Activated B cell treated with CpG ODN at 0.5 μM for 24 hours (primary cell): Measurements from ENCODE around the gene ANGPTL4. TPM values are rescaled to one million over a fixed set of nuclear protein-coding genes. Genes with fewer than 3 reads are reported as not detected.
"Not testable (repeated sequence)": the region's sequence is repeated elsewhere in the genome, so short reads cannot be mapped to it uniquely, and the experiment has no call there.

Source experiments
- ATAC-seq: fragments of 200-7000 bp; cut with Tn5 transposase; one replicate; pipeline ENCODE4 v1.10.0; 2021; ENCODE audit warnings: low read depth, mild to moderate bottlenecking, moderate library complexity
- CTCF ChIA-PET: fragments of 350-600 bp; sonication (Branson Sonifier 250); formaldehyde crosslinking; loops from one replicate; lab custom pipeline; 2021; ENCODE audit warnings: antibody characterized with exemption; lab: Charles Lee
- POLR2A ChIA-PET: fragments of 350-600 bp; sonication (Branson Sonifier 250); formaldehyde crosslinking; loops from one replicate; lab custom pipeline; 2021; ENCODE audit warnings: antibody characterized with exemption; lab: Charles Lee
- DNase-seq: peaks from one replicate; pipeline ENCODE4 v3.0.0; 2022
- H3K27ac Mint-ChIP-seq: one replicate; pipeline ENCODE4 v1.8.0; 2020; ENCODE audit warnings: mixed read lengths
- H3K27me3 Mint-ChIP-seq: one replicate; pipeline ENCODE4 v1.8.0; 2021; ENCODE audit warnings: mixed read lengths
- H3K36me3 Mint-ChIP-seq: one replicate; pipeline ENCODE4 v1.8.0; 2021; ENCODE audit warnings: low read depth, mixed read lengths
- H3K4me1 Mint-ChIP-seq: one replicate; pipeline ENCODE4 v1.8.0; 2021; ENCODE audit warnings: mixed read lengths
- H3K4me3 Mint-ChIP-seq: one replicate; pipeline ENCODE4 v1.8.0; 2020; ENCODE audit warnings: mild to moderate bottlenecking, mixed read lengths
- H3K9me3 Mint-ChIP-seq: one replicate; pipeline ENCODE4 v1.8.0; 2020; ENCODE audit warnings: mixed read lengths
- intact Hi-C: fragments of 100-400 bp; cut with micrococcal nuclease; formaldehyde crosslinking; loops from one replicate; pipeline ENCODE4 v1.15.1; 2024
- total RNA-seq: library from RNA; stranded (reverse); gene quantifications from 2 replicates; pipeline ENCODE4 v1.2.3, GENCODE V29; 2022
- TF ChIP-seq, protein P1 (sequence below): fragments of 200-600 bp; IDR thresholded peaks from one replicate; pipeline ENCODE4 v1.8.0; 2022; ENCODE audit warnings: antibody characterized with exemption, mild to moderate bottlenecking

The ANGPTL4 gene
- total RNA-seq, 1 donor from 2014 or later: not detected

GRCh38 chr19:8385566-8385965, 21.6 kb downstream of the ANGPTL4 start:
- H3K36me3 Mint-ChIP-seq, ATAC-seq, H3K27me3 Mint-ChIP-seq, H3K4me1 Mint-ChIP-seq, POLR2A ChIA-PET, H3K4me3 Mint-ChIP-seq, H3K27ac Mint-ChIP-seq, H3K9me3 Mint-ChIP-seq, DNase-seq, intact Hi-C loops, CTCF ChIA-PET: not testable (repeated sequence)

DNA sequence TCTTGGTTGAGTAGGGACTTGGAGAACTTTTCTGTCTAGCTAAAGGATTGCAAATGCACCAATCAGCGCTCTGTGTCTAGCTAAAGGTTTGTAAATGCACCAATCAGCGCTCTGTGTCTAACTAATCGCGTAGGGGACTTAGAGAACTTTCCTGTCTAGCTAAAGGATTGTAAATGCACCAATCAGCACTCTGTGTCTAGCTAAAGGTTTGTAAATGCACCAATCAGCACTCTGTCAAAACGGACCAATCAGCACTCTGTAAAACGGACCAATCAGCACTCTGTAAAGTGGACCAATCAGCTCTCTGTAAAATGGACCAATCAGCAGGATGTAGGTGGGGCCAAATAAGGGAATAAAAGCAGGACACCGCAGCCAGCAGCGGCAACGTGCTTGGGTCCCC, 22.5 kb downstream of the ANGPTL4 start:
- H3K27ac Mint-ChIP-seq, intact Hi-C loops, CTCF ChIA-PET, H3K36me3 Mint-ChIP-seq, ATAC-seq, H3K27me3 Mint-ChIP-seq, POLR2A ChIA-PET, H3K9me3 Mint-ChIP-seq, H3K4me3 Mint-ChIP-seq, DNase-seq: not testable (repeated sequence)
- H3K4me1 Mint-ChIP-seq: peaks cover 13% of the 10 kb centered on the region

DNA sequence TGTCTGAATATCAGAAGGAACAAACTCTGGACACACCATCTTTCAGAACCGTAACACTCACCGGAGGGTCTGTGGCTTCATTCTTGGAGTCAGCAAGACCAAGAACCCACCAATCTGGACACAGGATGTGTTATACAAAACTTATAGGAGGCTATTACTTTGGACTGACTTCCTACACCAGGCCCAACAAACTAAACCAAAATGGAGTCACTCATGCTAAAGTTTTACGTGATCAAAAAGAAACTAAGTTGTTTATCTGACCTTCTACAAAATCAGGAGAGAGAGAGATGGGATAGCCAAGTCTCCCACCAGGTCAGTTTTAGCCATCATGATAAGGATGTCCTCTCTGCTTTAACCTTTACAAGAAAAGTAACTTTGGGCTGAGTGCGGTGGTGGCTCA, 23.0 kb downstream of the ANGPTL4 start:
- H3K36me3 Mint-ChIP-seq: peaks cover 9% of the 10 kb centered on the region
- peaks cover 3% of the 10 kb centered on the region for H3K9me3 Mint-ChIP-seq
- H3K4me1 Mint-ChIP-seq: peaks cover 18% of the 10 kb centered on the region
- H3K4me3 Mint-ChIP-seq: no peak overlapping the region
- no peak overlapping the region for H3K27ac Mint-ChIP-seq
- TF ChIP-seq, protein P1, sequence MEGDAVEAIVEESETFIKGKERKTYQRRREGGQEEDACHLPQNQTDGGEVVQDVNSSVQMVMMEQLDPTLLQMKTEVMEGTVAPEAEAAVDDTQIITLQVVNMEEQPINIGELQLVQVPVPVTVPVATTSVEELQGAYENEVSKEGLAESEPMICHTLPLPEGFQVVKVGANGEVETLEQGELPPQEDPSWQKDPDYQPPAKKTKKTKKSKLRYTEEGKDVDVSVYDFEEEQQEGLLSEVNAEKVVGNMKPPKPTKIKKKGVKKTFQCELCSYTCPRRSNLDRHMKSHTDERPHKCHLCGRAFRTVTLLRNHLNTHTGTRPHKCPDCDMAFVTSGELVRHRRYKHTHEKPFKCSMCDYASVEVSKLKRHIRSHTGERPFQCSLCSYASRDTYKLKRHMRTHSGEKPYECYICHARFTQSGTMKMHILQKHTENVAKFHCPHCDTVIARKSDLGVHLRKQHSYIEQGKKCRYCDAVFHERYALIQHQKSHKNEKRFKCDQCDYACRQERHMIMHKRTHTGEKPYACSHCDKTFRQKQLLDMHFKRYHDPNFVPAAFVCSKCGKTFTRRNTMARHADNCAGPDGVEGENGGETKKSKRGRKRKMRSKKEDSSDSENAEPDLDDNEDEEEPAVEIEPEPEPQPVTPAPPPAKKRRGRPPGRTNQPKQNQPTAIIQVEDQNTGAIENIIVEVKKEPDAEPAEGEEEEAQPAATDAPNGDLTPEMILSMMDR: no peak
- POLR2A ChIA-PET: no interaction called here
- intact Hi-C loops: no loop called here
- no peaks in the 10 kb centered on the region for H3K27me3 Mint-ChIP-seq
- CTCF ChIA-PET: no interaction called here
- ATAC-seq (no peak), DNase-seq (no peak)

GRCh38 chr19:8387688-8388611, 24.0 kb downstream of the ANGPTL4 start:
- Mint-ChIP-seq H3K9me3 (peaks cover 3% of the 10 kb centered on the region), H3K27me3 (no peaks in the 10 kb centered on the region), H3K4me3 (no peak overlapping the region), H3K27ac (no peak overlapping the region), H3K36me3 (peaks cover 9% of the 10 kb centered on the region), H3K4me1 (peaks cover 25% of the 10 kb centered on the region)
- DNase-seq (no peak), ATAC-seq (no peak)
- TF ChIP-seq, protein P1: no peak
- ChIA-PET POLR2A (interaction anchor here (0.6 kb wide), 1 partner anchor 84 kb away, joined by 4 read pairs; no protein-coding TSS in a partner anchor), CTCF (no interaction called here)
- intact Hi-C loops: no loop called here

DNA sequence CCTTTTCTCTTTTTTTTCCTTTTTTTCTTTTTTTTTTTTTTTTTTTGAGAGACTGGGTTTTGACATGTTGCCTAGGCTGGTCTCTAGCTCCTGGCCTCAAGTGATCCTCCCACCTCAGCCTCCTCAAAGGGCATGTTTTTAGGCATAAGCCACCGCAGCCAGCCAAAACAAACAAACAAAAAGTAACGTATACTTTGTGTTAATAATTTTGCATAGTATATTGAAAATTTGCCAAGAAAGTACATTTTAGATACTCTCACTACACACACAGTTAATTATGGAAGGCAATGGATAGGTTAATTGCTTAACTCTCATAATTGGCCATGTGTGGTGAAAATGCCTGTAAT, 24.6 kb downstream of the ANGPTL4 start:
- ATAC-seq (no peak), DNase-seq (no peak)
- POLR2A ChIA-PET: interaction anchor here (0.6 kb wide), 1 partner anchor 85 kb away, joined by 4 read pairs; no protein-coding TSS in a partner anchor
- Mint-ChIP-seq H3K27me3 (no peaks in the 10 kb centered on the region), H3K4me3 (no peak overlapping the region), H3K36me3 (peaks cover 9% of the 10 kb centered on the region), H3K4me1 (peaks cover 27% of the 10 kb centered on the region), H3K27ac (no peak overlapping the region), H3K9me3 (peaks cover 3% of the 10 kb centered on the region)
- CTCF ChIA-PET: no interaction called here
- TF ChIP-seq, protein P1: no peak
- intact Hi-C loops: no loop called here
